ENCODE measurements around the gene GTF3A. TPM values are rescaled to one million over a fixed set of nuclear protein-coding genes. Genes with fewer than 3 reads are reported as not detected.

GTF3A gene
- total RNA-seq, result 100 to 1,000 TPM; 114 to 226 TPM

DNA sequence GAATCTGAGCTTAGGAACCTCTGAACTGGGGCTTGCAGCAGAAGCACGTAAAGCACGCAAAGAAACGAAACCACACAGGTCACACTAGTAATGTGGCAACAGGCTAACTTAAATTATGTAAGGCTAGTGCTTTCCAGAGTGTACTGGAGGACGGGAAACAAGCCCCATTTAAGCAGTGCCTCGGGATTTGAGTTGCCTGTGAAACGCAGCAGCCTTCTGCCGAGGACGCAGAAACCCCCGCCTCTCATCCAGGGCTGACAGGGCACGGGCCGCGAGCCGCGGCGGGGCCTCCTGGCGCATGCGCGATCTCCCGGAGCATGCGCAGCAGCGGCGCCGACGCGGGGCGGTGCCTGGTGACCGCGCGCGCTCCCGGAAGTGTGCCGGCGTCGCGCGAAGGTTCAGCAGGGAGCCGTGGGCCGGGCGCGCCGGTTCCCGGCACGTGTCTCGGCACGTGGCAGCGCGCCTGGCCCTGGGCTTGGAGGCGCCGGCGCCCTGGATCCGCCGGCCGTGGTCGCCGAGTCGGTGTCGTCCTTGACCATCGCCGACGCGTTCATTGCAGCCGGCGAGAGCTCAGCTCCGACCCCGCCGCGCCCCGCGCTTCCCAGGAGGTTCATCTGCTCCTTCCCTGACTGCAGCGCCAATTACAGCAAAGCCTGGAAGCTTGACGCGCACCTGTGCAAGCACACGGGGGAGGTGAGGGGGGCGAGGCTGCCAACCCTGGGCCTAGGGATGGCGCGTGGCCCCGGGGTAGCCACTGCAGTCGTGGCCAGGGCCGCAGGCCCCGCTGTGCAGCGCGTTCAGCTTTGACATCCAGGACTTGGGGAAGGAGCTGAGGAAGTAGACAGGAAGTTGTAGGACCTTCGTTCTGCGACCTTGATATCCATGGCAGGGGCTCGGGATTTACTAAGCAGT, at the start of gene GTF3A:
TSS of gene GTF3A (plus strand) at position 374 of the 912 bp plus-strand sequence.
- ATAC-seq (replicated peaks), result peak; percentile 43
- Mint-ChIP-seq H3K9me3 (no peaks in the 10 kb centered on the region), H3K27me3 (no peaks in the 10 kb centered on the region), H3K36me3 (ENCODE audit: low read depth) (peaks cover 56% of the 10 kb centered on the region), H3K27ac (peak within 1 kb of the TSS; percentile 96), H3K4me1 (peaks cover 32% of the 10 kb centered on the region), H3K4me3 (peak within 1 kb of the TSS; percentile 86)

DNA sequence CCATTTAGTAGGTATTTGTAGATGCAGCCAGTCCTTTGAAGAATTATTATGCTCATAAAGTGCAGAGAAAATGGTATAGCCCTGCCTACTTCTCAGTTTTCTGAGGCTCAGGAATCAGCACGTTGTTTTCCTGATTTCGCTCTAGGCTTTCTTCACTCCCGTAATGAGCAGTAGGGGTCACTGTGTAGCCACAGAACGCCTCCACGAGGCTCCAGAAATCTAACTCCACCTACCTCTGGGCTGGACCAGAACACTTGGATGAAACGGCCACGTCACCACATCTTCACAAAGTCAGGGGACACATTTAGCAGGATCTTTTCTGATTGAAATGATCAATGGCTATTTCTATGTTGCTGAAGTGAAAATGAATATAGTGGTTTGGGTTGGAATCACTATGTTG, 49.8 kb upstream of the GTF3A start:
- no peaks in the 10 kb centered on the region for H3K9me3 Mint-ChIP-seq
- no peak overlapping the region for H3K4me3 Mint-ChIP-seq
- H3K27me3 Mint-ChIP-seq, result peaks cover 26% of the 10 kb centered on the region
- peak; percentile 95 for ATAC-seq (replicated peaks)
- H3K27ac Mint-ChIP-seq, result no peak overlapping the region
- H3K4me1 Mint-ChIP-seq, result no peaks in the 10 kb centered on the region
- H3K36me3 Mint-ChIP-seq (ENCODE audit: low read depth), result no peaks in the 10 kb centered on the region

DNA sequence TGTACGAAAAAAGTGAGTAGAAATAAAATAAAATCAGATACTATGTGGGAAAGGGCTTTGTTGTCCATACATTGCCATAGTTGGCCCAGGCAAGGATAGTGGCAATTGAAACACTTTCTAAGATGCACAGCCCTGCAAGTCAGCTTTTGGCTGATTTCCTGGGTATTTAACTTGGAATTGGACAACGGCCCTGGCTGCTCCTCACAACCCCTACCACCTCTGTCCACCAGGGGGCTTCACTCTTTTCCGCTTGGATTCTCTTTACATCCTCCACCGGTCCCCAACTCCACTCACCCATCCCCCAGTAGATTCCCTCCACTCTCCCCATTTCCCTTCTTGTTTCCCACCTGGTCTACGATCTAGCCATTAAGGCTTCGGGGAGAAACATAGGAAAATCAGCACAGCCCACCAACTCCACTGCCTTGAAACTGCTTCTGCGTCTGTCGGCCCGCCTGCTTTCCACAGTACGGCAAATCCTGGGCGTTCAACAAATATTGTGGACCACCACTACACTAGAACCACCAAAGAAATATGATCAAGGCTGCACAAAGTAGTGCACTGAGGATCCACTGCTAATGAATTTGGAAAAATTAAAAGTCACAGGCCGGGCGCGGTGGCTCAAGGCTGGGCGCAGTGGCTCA, 48.6 kb upstream of the GTF3A start:
- peaks cover 24% of the 10 kb centered on the region for H3K27me3 Mint-ChIP-seq
- H3K9me3 Mint-ChIP-seq, result no peaks in the 10 kb centered on the region
- no peak overlapping the region for H3K4me3 Mint-ChIP-seq
- peak; percentile 52 for ATAC-seq (replicated peaks)
- H3K36me3 Mint-ChIP-seq (ENCODE audit: low read depth), result no peaks in the 10 kb centered on the region
- no peaks in the 10 kb centered on the region for H3K4me1 Mint-ChIP-seq
- H3K27ac Mint-ChIP-seq, result no peak overlapping the region

DNA sequence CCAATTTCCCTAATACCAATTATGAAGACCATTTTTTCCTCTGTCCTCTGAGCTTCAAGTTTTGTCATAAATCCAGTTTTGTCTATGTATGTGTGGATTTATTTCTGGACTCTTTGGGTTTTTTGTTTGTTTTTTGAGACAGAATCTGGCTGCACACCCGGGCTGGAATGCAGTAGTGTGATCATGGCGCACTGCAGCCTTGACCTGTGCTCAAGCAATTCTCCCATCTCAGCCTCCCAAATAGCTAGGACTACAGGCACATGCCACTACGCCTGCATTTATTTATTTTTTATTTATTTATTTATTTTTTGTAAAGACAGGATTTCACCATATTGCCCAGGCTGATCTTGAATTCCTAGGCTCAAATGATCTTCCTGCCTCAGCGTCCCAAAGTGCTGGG, 45.3 kb upstream of the GTF3A start:
- Mint-ChIP-seq H3K4me3 (no peak overlapping the region), H3K27me3 (peaks cover 4% of the 10 kb centered on the region), H3K36me3 (ENCODE audit: low read depth) (no peaks in the 10 kb centered on the region), H3K4me1 (no peaks in the 10 kb centered on the region), H3K9me3 (no peaks in the 10 kb centered on the region), H3K27ac (no peak overlapping the region)
- ATAC-seq (replicated peaks), result no peak

DNA sequence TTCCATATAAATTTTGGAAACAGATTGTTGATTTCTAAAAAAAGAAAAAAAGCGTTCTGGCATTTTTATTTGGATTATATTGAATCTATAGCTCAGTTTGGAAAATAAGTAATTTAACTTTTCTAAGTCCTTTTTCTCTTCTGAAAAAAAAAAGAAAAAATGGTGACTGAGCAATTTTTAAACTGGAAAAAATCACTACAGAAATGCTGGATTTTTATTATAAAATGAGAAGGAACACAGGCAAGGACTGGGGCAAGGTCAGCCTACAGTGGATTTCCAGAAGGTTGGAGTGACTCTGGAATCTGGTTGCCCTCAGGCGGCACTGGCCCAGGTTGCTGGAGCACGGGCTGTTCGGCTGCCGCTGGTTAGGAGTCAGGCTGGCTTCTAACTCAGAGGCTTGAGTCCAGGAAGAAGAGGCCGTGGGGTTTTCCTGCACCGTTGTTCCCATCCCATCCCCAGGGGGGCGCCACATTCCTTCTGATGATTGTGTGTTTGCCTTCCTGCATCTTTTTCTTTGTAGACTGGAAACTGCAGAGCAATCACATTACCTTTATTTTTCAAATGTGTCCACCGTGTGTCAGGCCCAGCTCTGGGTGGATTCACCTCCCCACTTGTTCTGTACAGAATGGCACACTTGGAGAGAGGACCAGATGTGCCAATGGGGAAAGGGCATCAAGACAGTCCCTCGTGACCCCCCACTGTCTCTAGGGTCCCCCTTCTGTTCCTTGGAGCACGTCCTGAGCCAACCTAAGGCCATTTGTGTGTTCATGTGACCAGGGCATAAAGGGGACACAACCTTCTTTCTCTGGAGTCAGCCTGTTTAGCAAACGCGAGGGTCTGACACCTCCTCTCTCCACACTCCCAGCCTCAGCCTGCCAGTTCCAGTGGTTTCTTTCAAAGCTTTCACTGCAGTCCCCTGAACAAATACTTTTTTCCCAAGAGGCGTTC, 44.5 kb upstream of the GTF3A start:
- no peak overlapping the region for H3K27ac Mint-ChIP-seq
- H3K4me1 Mint-ChIP-seq, result no peaks in the 10 kb centered on the region
- H3K36me3 Mint-ChIP-seq (ENCODE audit: low read depth), result no peaks in the 10 kb centered on the region
- no peak overlapping the region for H3K4me3 Mint-ChIP-seq
- no peaks in the 10 kb centered on the region for H3K9me3 Mint-ChIP-seq
- ATAC-seq (replicated peaks), result peak; percentile 69
- H3K27me3 Mint-ChIP-seq, result peaks cover 4% of the 10 kb centered on the region

DNA sequence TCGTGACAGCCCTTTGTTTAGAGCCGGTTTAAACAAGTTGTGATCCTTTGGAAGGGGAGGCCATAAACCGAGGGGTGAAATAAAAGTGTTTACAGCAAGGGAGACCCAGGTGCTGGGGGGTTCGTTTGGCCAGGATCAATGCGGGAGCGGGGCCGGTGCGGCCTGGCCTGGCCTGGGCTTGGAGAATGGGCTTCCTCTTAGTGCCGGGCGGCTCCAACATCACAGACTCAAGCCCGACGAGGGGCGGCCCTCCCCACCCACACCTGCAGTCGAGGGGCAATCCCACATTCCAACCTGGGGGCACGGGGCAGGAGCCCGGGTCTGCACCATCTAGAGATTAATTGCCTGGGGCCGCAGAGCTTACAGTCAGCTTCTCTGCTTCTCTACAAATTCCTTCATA, 42.8 kb upstream of the GTF3A start:
- Mint-ChIP-seq H3K4me1 (no peaks in the 10 kb centered on the region), H3K4me3 (no peak overlapping the region), H3K27me3 (peaks cover 4% of the 10 kb centered on the region), H3K27ac (no peak overlapping the region), H3K9me3 (no peaks in the 10 kb centered on the region), H3K36me3 (ENCODE audit: low read depth) (no peaks in the 10 kb centered on the region)
- no peak for ATAC-seq (replicated peaks)

DNA sequence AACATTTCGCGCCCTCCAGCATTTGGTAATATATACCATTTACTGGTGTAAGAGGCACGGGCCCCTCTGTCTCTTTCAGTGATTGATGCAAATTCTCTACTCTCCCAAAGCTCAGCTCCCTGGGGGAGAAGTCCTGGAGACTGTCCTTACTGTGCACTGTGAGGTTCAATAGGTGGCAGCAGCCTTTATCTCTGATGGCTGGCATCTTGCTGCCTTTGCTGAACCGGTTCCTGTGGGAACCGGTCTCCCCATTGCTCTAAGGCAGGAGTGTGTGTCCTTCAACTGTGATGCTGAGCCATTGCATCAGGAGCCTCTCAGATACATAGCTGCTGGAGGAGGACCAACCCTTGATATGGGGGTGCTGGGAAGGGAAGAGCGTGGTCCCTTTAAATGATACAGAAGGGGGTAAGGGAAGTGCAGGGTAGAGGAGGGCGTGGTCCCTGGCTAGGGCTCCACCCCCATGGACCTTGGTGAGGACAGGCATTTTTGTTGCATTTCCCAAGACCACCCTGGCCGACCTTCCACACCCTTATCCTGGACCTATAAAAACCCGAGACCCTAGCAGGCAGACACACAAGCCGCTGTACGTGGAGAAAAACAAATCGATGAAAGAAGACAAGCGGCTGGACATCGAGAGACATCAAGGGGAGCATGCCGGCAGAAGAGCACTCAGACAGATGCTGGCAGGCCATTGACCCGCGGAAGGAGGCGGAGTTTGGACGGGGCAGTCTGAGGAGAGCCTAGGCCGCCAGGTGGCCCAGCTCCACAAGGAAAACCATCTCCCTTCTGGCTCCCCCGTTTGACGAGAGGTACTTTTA, 41.1 kb upstream of the GTF3A start:
- Mint-ChIP-seq H3K27me3 (no peaks in the 10 kb centered on the region), H3K9me3 (no peaks in the 10 kb centered on the region), H3K4me1 (no peaks in the 10 kb centered on the region), H3K36me3 (ENCODE audit: low read depth) (no peaks in the 10 kb centered on the region), H3K4me3 (no peak overlapping the region), H3K27ac (no peak overlapping the region)
- ATAC-seq (replicated peaks), result no peak

DNA sequence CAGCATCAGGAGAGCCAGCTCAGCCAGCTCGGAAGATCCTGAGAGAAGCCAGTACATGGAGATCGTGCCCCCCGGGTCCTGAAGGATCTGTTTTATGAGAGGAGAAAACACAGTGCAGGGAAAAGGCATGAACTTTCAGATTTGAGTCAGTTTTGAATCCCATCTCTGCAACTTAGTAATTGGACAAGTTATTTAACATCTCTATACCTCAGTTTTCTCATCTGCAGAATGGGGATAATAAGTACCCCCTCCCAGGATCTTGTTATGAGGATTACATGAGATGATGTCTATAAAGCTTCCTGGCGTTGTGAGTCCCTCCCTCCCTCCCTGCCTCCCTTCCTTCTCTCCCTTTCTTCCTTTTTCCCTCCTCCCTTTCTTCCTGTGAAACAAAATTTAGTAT, 40.1 kb upstream of the GTF3A start:
- ATAC-seq (replicated peaks), result no peak
- Mint-ChIP-seq H3K4me1 (no peaks in the 10 kb centered on the region), H3K27ac (no peak overlapping the region), H3K9me3 (no peaks in the 10 kb centered on the region), H3K27me3 (no peaks in the 10 kb centered on the region), H3K4me3 (no peak overlapping the region), H3K36me3 (ENCODE audit: low read depth) (no peaks in the 10 kb centered on the region)

DNA sequence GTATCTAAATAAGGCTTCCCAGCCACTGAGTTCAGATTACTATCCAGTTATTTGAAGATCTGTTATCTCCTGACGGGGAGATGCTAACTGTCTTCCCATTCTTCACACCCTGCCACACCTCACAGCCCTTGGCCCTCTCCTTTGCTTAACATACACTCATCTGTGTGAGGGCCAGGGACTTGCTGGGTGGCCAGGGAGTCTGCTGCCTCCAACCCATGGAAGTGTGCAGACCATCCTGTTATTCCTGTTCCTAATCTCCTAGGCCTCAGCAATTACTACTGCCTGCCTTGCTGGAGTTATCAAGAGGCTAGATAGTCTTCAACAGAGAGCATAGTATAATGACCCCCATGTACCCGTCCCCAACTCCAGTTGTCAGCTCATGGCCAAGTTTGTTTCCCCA, 36.2 kb upstream of the GTF3A start:
- ATAC-seq (replicated peaks), result no peak
- no peak overlapping the region for H3K27ac Mint-ChIP-seq
- no peaks in the 10 kb centered on the region for H3K9me3 Mint-ChIP-seq
- no peaks in the 10 kb centered on the region for H3K27me3 Mint-ChIP-seq
- H3K4me3 Mint-ChIP-seq, result no peak overlapping the region
- H3K4me1 Mint-ChIP-seq, result no peaks in the 10 kb centered on the region
- no peaks in the 10 kb centered on the region for H3K36me3 Mint-ChIP-seq (ENCODE audit: low read depth)

DNA sequence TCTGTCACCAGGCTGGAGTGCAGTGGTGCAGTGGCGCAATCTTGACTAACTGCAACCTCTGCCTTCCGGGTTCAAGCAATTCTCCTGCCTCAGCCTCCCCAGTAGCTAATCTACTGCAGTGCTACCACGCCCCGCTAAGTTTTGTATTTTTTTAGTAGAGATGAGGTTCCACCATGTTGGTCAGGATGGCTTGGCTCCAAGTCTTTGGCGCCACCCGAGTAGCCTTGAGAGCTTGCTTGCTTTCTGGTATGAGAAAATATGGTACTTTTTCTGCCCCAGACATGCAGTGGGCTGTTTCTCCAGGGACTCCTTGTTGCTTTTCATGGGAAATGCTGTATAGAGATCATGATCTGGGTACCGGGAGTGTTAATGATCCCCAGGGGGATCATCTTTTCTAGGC, 34.5 kb upstream of the GTF3A start:
- H3K9me3 Mint-ChIP-seq, result no peaks in the 10 kb centered on the region

DNA sequence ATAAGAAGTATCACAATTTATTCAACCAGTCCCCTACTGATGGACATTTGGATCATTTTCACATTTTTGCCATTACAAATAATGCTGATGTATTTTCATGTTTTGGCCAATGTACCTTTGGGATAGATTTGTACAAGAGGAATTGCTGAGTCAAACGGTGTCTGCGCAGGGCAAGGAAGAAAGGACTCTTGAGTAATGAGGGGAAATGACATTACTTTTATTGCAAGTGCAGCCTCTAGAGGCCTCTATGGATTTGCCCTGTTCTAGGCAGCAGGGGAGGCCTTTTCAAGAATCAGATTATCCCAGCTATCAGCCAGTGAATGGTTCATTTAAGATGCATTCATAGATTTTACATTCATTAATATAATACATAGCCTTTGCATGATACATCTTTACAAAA, 32.9 kb upstream of the GTF3A start:
- no peak overlapping the region for H3K27ac Mint-ChIP-seq
- no peaks in the 10 kb centered on the region for H3K27me3 Mint-ChIP-seq
- ATAC-seq (replicated peaks), result no peak
- no peaks in the 10 kb centered on the region for H3K4me1 Mint-ChIP-seq
- no peaks in the 10 kb centered on the region for H3K9me3 Mint-ChIP-seq
- H3K36me3 Mint-ChIP-seq (ENCODE audit: low read depth), result no peaks in the 10 kb centered on the region
- H3K4me3 Mint-ChIP-seq, result no peak overlapping the region

More for the DNA sequence above, 34.5 kb upstream of the GTF3A start:
- no peaks in the 10 kb centered on the region for H3K4me1 Mint-ChIP-seq
- no peaks in the 10 kb centered on the region for H3K27me3 Mint-ChIP-seq
- H3K36me3 Mint-ChIP-seq (ENCODE audit: low read depth), result no peaks in the 10 kb centered on the region
- H3K4me3 Mint-ChIP-seq, result no peak overlapping the region
- no peak for ATAC-seq (replicated peaks)
- no peak overlapping the region for H3K27ac Mint-ChIP-seq

DNA sequence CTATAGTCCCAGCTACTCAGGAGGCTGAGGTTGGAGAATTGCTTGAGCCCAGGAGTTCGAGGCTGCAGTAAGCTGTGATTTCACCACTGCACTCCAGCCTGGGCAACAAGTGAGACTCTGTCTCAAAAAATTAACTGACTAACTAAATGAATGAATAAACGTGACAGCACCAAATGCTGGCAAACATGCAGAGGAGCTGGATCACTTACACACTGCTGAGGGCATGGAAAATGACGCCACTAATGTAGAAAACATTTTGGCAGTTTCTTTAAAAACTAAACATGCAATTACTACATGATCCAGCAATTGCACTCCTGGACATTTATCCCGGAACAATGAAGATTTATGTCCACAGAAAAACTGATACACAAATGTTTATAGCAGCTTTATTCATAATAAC, 31.3 kb upstream of the GTF3A start:
- Mint-ChIP-seq H3K4me1 (no peaks in the 10 kb centered on the region), H3K27ac (no peak overlapping the region), H3K9me3 (no peaks in the 10 kb centered on the region), H3K27me3 (peaks cover 1% of the 10 kb centered on the region), H3K36me3 (ENCODE audit: low read depth) (no peaks in the 10 kb centered on the region), H3K4me3 (no peak overlapping the region)
- no peak for ATAC-seq (replicated peaks)

DNA sequence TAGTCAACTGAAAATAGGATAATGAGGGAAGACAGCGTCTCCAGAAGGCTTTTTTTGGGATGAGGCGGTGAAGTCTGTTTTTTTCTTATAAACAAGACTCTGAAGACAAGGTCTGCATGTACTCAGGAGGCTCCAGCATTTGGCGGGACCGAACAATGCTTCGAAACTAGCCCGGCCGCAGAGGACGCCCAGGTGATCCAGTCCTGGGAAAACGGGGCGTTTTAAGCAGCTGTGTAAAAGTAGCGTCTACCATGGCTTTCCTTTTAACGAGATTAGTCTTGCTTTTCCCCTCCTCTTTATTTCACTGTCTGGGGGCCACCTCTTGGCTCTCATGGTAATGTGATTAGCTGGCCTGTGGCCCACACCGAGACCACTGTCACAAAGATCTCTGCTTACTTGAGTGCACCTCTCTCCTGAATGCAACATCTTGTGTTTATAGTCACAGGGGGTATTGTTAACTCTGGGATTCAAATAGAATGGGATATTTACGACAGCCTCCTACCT, 29.4 kb upstream of the GTF3A start:
- Mint-ChIP-seq H3K4me3 (no peak overlapping the region), H3K27ac (no peak overlapping the region), H3K9me3 (no peaks in the 10 kb centered on the region), H3K4me1 (no peaks in the 10 kb centered on the region), H3K27me3 (peaks cover 4% of the 10 kb centered on the region), H3K36me3 (ENCODE audit: low read depth) (no peaks in the 10 kb centered on the region)
- no peak for ATAC-seq (replicated peaks)
